ENCODE data around the gene SMPD3. TPM values are rescaled to one million over a fixed set of nuclear protein-coding genes. Genes with fewer than 3 reads are reported as not detected.

SMPD3 gene
- total RNA-seq, 1 experiment from 2014 or later = 0.89 TPM

DNA sequence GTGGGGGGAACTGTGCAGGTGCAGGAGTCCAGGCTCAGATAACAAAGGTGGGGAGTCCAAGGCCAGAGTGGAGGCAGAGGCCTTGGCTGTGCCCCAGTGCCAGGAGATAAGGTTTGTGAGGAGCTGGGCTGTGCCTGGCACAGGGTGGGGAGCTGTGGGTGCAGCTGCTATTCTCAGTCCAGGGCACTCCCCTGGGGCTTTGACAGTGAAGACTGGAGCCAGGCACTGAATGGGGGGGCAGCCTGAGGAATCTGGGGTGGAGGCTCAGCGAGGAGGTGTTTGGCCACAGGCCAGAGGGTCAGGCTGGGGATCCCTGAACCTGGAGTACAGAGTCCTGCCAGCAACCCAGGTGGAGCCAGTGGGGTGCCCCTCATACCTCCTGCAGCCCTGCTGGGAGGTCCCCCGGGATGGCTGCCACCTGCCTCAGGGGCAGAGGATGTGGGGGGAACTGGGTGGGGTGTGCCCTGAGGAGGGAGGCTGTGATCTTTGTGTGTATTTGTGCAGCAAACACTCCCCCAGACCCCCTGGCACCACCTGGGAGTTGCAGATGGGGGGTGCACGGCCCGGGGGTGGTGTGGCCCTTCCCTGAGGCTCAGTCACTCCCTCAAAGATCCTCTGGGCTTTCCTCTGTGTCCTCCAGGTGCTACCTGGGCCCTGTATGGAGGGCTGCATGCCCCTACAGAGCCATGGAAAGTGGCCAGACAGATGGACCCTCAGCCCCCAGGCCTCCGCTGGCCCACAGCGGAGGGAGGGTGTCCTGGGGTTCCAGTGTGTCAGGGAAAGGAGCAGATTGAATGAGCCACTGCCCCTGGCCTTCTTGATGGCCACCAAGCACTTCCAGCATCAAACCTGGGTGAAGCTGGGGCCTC is 44.5 kb upstream of the SMPD3 start:
- ChIA-PET CTCF (no interaction called here), POLR2A (no interaction called here), RAD21 (ENCODE audit: low non-redundant PET in 1 of 2, low total read pairs in 2 of 2, uncharacterized antibody in 2 of 2, unreplicated experiment in 2 of 2) (no interaction called here)
- Histone ChIP-seq H3K4me1 (ENCODE audit: control insufficient read depth in 1 of 2, insufficient read depth in 2 of 2, low read length in 2 of 2) (peaks cover 10 to 17% of the 10 kb centered on the region in 2 experiments), H3K9ac (ENCODE audit: low read length) (no peak overlapping the region), H3K4me2 (ENCODE audit: low read length) (no peak overlapping the region), H3K27me3 (ENCODE audit: insufficient read depth, low read length) (no peaks in the 10 kb centered on the region), H3K27ac (ENCODE audit: low read depth, low read length) (no peak overlapping the region), H3K4me3 (replicated peaks in 1 of 2; ENCODE audit: low read depth in 1 of 2, low read length in 2 of 2) (no peak overlapping the region), H4K20me1 (ENCODE audit: insufficient read depth) (no peaks in the 10 kb centered on the region), H3K9me2 (ENCODE audit: insufficient read depth) (no peaks in the 10 kb centered on the region), H3K79me2 (ENCODE audit: insufficient read depth, low read length) (no peaks in the 10 kb centered on the region), H3K36me3 (ENCODE audit: control insufficient read depth in 1 of 2, insufficient read depth in 2 of 2, low read length in 2 of 2) (no peaks in the 10 kb centered on the region), H2AFZ (ENCODE audit: low read depth, low read length, poor library complexity, severe bottlenecking) (no peak overlapping the region), H3K9me3 (ENCODE audit: control insufficient read depth in 1 of 2, insufficient read depth in 1 of 2, low read depth in 1 of 2, low read length in 2 of 2) (no peaks in the 10 kb centered on the region)
- DNase-seq (ENCODE audit: low read depth, low spot score) (no peak), ATAC-seq (no peak)
- BruUV-seq (replicated peaks) = no TSS peak
- intact Hi-C loops (cut with micrococcal nuclease) = no loop called here
- TF ChIP-seq EZH2phosphoT487 (IDR thresholded peaks at IDR 0.05; ENCODE audit: borderline replicate concordance) (no peak), EGR1 (IDR thresholded peaks at IDR 0.05; ENCODE audit: low read depth) (no peak), YY1 (IDR thresholded peaks at IDR 0.05; ENCODE audit: extremely low read depth, insufficient replicate concordance, low read depth, low read length) (no peak), JUND (IDR thresholded peaks at IDR 0.05) (no peak), SP1 (IDR thresholded peaks at IDR 0.05; ENCODE audit: low read depth) (no peak), TCF7L2 (IDR thresholded peaks at IDR 0.05; ENCODE audit: borderline replicate concordance, extremely low read depth, insufficient read depth, insufficient read length) (no peak), SRF (IDR thresholded peaks at IDR 0.05; ENCODE audit: low read depth) (no peak), EZH2 (IDR thresholded peaks at IDR 0.05) (no peak), ELF1 (IDR thresholded peaks at IDR 0.05; ENCODE audit: borderline replicate concordance, low read depth) (no peak), POLR2AphosphoS5 (IDR thresholded peaks at IDR 0.05; ENCODE audit: low read depth, low read length) (no peak), ZFX (IDR thresholded peaks at IDR 0.05) (no peak)
- TF ChIP-seq, protein P1, sequence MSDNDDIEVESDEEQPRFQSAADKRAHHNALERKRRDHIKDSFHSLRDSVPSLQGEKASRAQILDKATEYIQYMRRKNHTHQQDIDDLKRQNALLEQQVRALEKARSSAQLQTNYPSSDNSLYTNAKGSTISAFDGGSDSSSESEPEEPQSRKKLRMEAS (IDR thresholded peaks at IDR 0.05) = no peak
- TF ChIP-seq, protein P2, sequence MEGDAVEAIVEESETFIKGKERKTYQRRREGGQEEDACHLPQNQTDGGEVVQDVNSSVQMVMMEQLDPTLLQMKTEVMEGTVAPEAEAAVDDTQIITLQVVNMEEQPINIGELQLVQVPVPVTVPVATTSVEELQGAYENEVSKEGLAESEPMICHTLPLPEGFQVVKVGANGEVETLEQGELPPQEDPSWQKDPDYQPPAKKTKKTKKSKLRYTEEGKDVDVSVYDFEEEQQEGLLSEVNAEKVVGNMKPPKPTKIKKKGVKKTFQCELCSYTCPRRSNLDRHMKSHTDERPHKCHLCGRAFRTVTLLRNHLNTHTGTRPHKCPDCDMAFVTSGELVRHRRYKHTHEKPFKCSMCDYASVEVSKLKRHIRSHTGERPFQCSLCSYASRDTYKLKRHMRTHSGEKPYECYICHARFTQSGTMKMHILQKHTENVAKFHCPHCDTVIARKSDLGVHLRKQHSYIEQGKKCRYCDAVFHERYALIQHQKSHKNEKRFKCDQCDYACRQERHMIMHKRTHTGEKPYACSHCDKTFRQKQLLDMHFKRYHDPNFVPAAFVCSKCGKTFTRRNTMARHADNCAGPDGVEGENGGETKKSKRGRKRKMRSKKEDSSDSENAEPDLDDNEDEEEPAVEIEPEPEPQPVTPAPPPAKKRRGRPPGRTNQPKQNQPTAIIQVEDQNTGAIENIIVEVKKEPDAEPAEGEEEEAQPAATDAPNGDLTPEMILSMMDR (IDR thresholded peaks at IDR 0.05 in 2 of 3, conservative IDR thresholded peaks at IDR 0.05 in 1 of 3; ENCODE audit: borderline replicate concordance in 1 of 3, insufficient read depth in 1 of 3, low read depth in 2 of 3, low read length in 2 of 3) = no peak

All from HCT116 (cell line).